Activated CD4-positive, alpha-beta T cell treated with anti-CD3 and anti-CD28 coated beads for 36 hours (primary cell): ENCODE data around the gene SF1. TPM values are rescaled to one million over a fixed set of nuclear protein-coding genes. Genes with fewer than 3 reads are reported as not detected.
A peak's percentile ranks its signal among the peaks of the same experiment; 100 is the strongest.

Source experiments
- ATAC-seq: fragments of 200-7000 bp; cut with Tn5 transposase; one replicate; pipeline ENCODE4 v1.10.0; 2021; ENCODE audit warnings: mild to moderate bottlenecking, moderate library complexity
- CTCF ChIA-PET: fragments of 350-600 bp; sonication (Branson Sonifier 250); formaldehyde crosslinking; loops from one replicate; lab custom pipeline; 2021; ENCODE audit warnings: antibody characterized with exemption; lab: Charles Lee
- POLR2A ChIA-PET: fragments of 350-600 bp; sonication (Branson Sonifier 250); formaldehyde crosslinking; loops from one replicate; lab custom pipeline; 2021; ENCODE audit warnings: antibody characterized with exemption, inconsistent platforms; lab: Charles Lee
- DNase-seq: peaks from one replicate; pipeline ENCODE4 v3.0.0-alpha.2; 2020
- H3K27ac Mint-ChIP-seq: one replicate; pipeline ENCODE4 v1.8.0; 2021; ENCODE audit warnings: mixed read lengths
- H3K27me3 Mint-ChIP-seq: one replicate; pipeline ENCODE4 v1.8.0; 2021; ENCODE audit warnings: mixed read lengths
- H3K36me3 Mint-ChIP-seq: one replicate; pipeline ENCODE4 v1.8.0; 2021; ENCODE audit warnings: low read depth, mixed read lengths
- H3K4me1 Mint-ChIP-seq: one replicate; pipeline ENCODE4 v1.8.0; 2021; ENCODE audit warnings: mixed read lengths
- H3K4me3 Mint-ChIP-seq: one replicate; pipeline ENCODE4 v1.8.0; 2021; ENCODE audit warnings: mild to moderate bottlenecking, moderate library complexity, mixed read lengths
- H3K9me3 Mint-ChIP-seq: one replicate; pipeline ENCODE4 v1.8.0; 2021; ENCODE audit warnings: low read depth, mixed read lengths
- intact Hi-C, 2 experiments: fragments of 100-400 bp; cut with DNase I in 1 of 2; cut with micrococcal nuclease in 1 of 2; formaldehyde crosslinking; loops; one replicate each; pipeline versions ENCODE4 v1.14.2 to v1.15.1; 2022 to 2024; cut with DNase I, micrococcal nuclease
- total RNA-seq, 2 experiments: library from RNA; stranded (reverse); gene quantifications; one replicate each; pipeline ENCODE4 v1.2.3, GENCODE V29; 2021

SF1 gene
- total RNA-seq, 2 experiments from 2014 or later, result 318 to 362 TPM

- ATAC-seq (peak; percentile 50), DNase-seq (peak; percentile 90)
- CTCF ChIA-PET, result interaction anchor here (0.6 to 6.0 kb wide), 7 partner anchors 8 to 541 kb away, joined by 3 to 38 read pairs (median 3); partner anchors contain the start of gene SF1
- H3K4me3 Mint-ChIP-seq, result no peak overlapping the region
- H3K27me3 Mint-ChIP-seq, result no peaks in the 10 kb centered on the region
- H3K27ac Mint-ChIP-seq, result peak overlapping the region; percentile 88
- intact Hi-C loops, result loop anchor here in 1 of 2 experiments (1.0 kb wide), 1 partner anchor 11 kb away; the partner anchor contains the start of gene SF1
- peaks cover 91% of the 10 kb centered on the region for H3K4me1 Mint-ChIP-seq
- H3K9me3 Mint-ChIP-seq, result no peaks in the 10 kb centered on the region
- POLR2A ChIA-PET, result no interaction called here
- peaks cover 90% of the 10 kb centered on the region for H3K36me3 Mint-ChIP-seq
Observed at GRCh38 chr11:64767344-64768299, 10.7 kb downstream of the SF1 start.

DNA sequence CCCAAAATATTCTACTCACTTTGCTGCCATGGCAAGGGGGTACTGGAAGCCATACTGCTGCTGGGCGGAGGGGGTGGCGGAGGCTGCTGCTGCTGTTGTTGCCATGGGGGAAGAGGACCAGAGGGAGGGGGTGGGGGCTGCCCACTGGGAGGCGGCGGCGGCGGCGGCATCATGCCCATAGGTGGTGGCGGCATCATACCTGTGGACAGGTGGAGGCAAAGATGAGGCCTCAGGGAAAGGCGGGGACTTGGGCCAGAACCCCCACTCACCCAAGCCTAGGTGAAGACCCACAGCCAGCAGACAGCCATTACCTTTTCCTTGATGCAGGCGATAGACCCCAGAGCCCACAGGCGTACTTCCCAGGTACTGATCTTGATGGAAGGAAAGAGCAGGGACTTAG is 11.5 kb downstream of the SF1 start:
- H3K9me3 Mint-ChIP-seq, result no peaks in the 10 kb centered on the region
- intact Hi-C loops, result loop anchor here in 1 of 2 experiments (1.0 kb wide), 1 partner anchor 11 kb away; the partner anchor contains the start of gene SF1
- ATAC-seq (no peak), DNase-seq (no peak)
- no peak overlapping the region for H3K4me3 Mint-ChIP-seq
- H3K27ac Mint-ChIP-seq, result peak overlapping the region; percentile 88
- CTCF ChIA-PET, result interaction anchor here (1.1 to 6.0 kb wide), 2 partner anchors 9 to 33 kb away, joined by 3 to 38 read pairs; no protein-coding TSS in a partner anchor
- H3K27me3 Mint-ChIP-seq, result no peaks in the 10 kb centered on the region
- H3K4me1 Mint-ChIP-seq, result peaks cover 91% of the 10 kb centered on the region
- peaks cover 88% of the 10 kb centered on the region for H3K36me3 Mint-ChIP-seq
- POLR2A ChIA-PET, result no interaction called here

GRCh38 chr11:64765851-64766665 is 12.3 kb downstream of the SF1 start:
- peaks cover 89% of the 10 kb centered on the region for H3K4me1 Mint-ChIP-seq
- no peaks in the 10 kb centered on the region for H3K27me3 Mint-ChIP-seq
- peak overlapping the region; percentile 4 for H3K27ac Mint-ChIP-seq
- H3K36me3 Mint-ChIP-seq, result peaks cover 82% of the 10 kb centered on the region
- intact Hi-C loops, result no loop called here
- CTCF ChIA-PET, result interaction anchor here (0.6 to 6.0 kb wide), 2 partner anchors 10 to 314 kb away, joined by 3 to 38 read pairs; no protein-coding TSS in a partner anchor
- no peaks in the 10 kb centered on the region for H3K9me3 Mint-ChIP-seq
- POLR2A ChIA-PET, result interaction anchor here (0.6 kb wide), 1 partner anchor 1497 kb away, joined by 3 read pairs; no protein-coding TSS in a partner anchor
- DNase-seq (no peak), ATAC-seq (no peak)
- no peak overlapping the region for H3K4me3 Mint-ChIP-seq

- no peak for ATAC-seq
- intact Hi-C loops, result no loop called here
- no peak for DNase-seq
- H3K4me3 Mint-ChIP-seq, result peak overlapping the region; percentile 50
- no peaks in the 10 kb centered on the region for H3K27me3 Mint-ChIP-seq
- ChIA-PET POLR2A (interaction anchor here (0.7 to 2.7 kb wide), 3 partner anchors 9 to 131 kb away, joined by 3 to 17 read pairs (median 11); partner anchors contain the start of gene SF1), CTCF (interaction anchor here (0.6 to 6.0 kb wide), 4 partner anchors 10 to 314 kb away, joined by 3 to 38 read pairs (median 4); no protein-coding TSS in a partner anchor)
- peaks cover 76% of the 10 kb centered on the region for H3K36me3 Mint-ChIP-seq
- peak overlapping the region; percentile 81 for H3K27ac Mint-ChIP-seq
- H3K9me3 Mint-ChIP-seq, result no peaks in the 10 kb centered on the region
- H3K4me1 Mint-ChIP-seq, result peaks cover 89% of the 10 kb centered on the region
Observed at GRCh38 chr11:64765291-64765850, 13.0 kb downstream of the SF1 start.

GRCh38 chr11:64764753-64765152 is 13.6 kb downstream of the SF1 start:
- intact Hi-C loops, result no loop called here
- peaks cover 70% of the 10 kb centered on the region for H3K36me3 Mint-ChIP-seq
- H3K4me3 Mint-ChIP-seq, result peak overlapping the region; percentile 50
- peaks cover 90% of the 10 kb centered on the region for H3K4me1 Mint-ChIP-seq
- no peaks in the 10 kb centered on the region for H3K9me3 Mint-ChIP-seq
- peak overlapping the region; percentile 81 for H3K27ac Mint-ChIP-seq
- DNase-seq (no peak), ATAC-seq (no peak)
- H3K27me3 Mint-ChIP-seq, result no peaks in the 10 kb centered on the region
- ChIA-PET CTCF (interaction anchor here (0.9 to 6.0 kb wide), 5 partner anchors 11 to 39 kb away, joined by 3 to 38 read pairs (median 3); partner anchors contain the start of gene MAP4K2), POLR2A (interaction anchor here (0.7 to 3.1 kb wide), 5 partner anchors 10 to 131 kb away, joined by 3 to 17 read pairs (median 11); partner anchors contain the start of gene SF1)

- POLR2A ChIA-PET, result interaction anchor here (1.1 to 3.1 kb wide), 6 partner anchors 8 to 19 kb away, joined by 3 to 17 read pairs (median 12); partner anchors contain the start of gene SF1
- peak overlapping the region; percentile 50 for H3K4me3 Mint-ChIP-seq
- peak; percentile 50 for DNase-seq
- H3K27me3 Mint-ChIP-seq, result no peaks in the 10 kb centered on the region
- peaks cover 64% of the 10 kb centered on the region for H3K36me3 Mint-ChIP-seq
- H3K27ac Mint-ChIP-seq, result peak overlapping the region; percentile 81
- H3K9me3 Mint-ChIP-seq, result no peaks in the 10 kb centered on the region
- CTCF ChIA-PET, result interaction anchor here (0.8 to 6.0 kb wide), 8 partner anchors 7 to 87 kb away, joined by 3 to 38 read pairs (median 5); partner anchors contain the start of genes MAP4K2 and RASGRP2
- H3K4me1 Mint-ChIP-seq, result peaks cover 85% of the 10 kb centered on the region
- intact Hi-C loops, result no loop called here
- ATAC-seq, result no peak
Observed at GRCh38 chr11:64764040-64764611, 14.2 kb downstream of the SF1 start.

GRCh38 chr11:64763526-64764039 is 14.8 kb downstream of the SF1 start:
- intact Hi-C loops, result loop anchor here in 1 of 2 experiments (2.0 kb wide), 2 partner anchors 13 to 19 kb away; partner anchors contain the start of gene RASGRP2
- H3K36me3 Mint-ChIP-seq, result peaks cover 58% of the 10 kb centered on the region
- no peaks in the 10 kb centered on the region for H3K27me3 Mint-ChIP-seq

DNA sequence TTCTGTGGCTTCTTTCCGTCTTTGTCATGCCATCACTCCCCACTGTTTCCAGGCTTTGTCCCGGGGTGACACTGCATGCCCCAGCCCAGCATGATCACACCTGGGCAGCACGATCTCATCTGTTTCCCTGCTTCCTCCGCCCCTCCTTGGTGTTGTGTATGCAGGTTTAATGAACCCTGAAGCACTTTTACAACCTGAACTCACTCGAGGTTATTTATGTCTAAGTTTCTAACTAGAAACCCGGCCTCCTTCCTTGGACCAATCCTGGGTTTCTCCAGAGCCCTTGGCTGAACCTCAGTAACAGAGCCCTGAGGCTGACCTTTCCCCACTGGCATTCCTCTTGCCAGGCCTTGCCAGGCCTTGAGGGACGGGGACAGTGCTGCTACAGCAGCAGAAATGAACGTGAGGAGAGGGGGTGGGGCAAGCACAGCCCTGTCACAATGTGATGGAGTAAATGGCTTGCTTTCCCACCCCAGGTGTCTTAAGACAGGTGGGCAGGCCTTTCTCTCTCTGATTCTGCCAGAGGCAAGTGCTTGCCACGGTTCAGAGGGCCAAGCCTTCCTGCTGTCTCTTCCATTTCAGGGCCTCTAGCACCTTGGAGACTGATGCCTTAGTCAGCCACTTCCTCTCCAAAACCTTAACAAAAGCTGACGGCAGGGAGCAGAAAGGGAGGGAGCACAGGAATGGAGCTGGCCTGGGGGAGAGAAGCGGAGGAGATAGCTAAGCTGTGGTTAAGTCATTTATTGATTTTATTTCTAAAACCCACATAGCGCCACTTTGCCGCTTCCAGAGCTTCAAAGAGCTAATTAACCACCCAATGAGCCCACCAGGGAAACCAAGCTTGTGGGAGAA is 15.4 kb downstream of the SF1 start:
- POLR2A ChIA-PET, result interaction anchor here (1.0 to 3.1 kb wide), 7 partner anchors 10 to 18 kb away, joined by 3 to 17 read pairs (median 12); partner anchors contain the start of gene SF1
- Mint-ChIP-seq H3K27me3 (no peaks in the 10 kb centered on the region), H3K4me3 (no peak overlapping the region), H3K27ac (peak overlapping the region; percentile 81), H3K36me3 (peaks cover 52% of the 10 kb centered on the region), H3K4me1 (peaks cover 73% of the 10 kb centered on the region), H3K9me3 (no peaks in the 10 kb centered on the region)
- intact Hi-C loops, result loop anchor here in 1 of 2 experiments (2.0 kb wide), 2 partner anchors 14 to 18 kb away; partner anchors contain the start of gene RASGRP2
- ATAC-seq (peak; percentile 31), DNase-seq (peak; percentile 34)
- CTCF ChIA-PET, result interaction anchor here (0.6 to 6.0 kb wide), 9 partner anchors 9 to 949 kb away, joined by 3 to 38 read pairs (median 5); partner anchors contain the start of genes KAT5 and RASGRP2

More at GRCh38 chr11:64763526-64764039, 14.8 kb downstream of the SF1 start:
- peak; percentile 8 for ATAC-seq
- H3K27ac Mint-ChIP-seq, result peak overlapping the region; percentile 81
- ChIA-PET CTCF (interaction anchor here (0.8 to 6.0 kb wide), 8 partner anchors 8 to 86 kb away, joined by 3 to 38 read pairs (median 5); partner anchors contain the start of genes MAP4K2 and RASGRP2), POLR2A (interaction anchor here (1.1 to 3.1 kb wide), 6 partner anchors 9 to 19 kb away, joined by 3 to 17 read pairs (median 12); partner anchors contain the start of gene SF1)
- H3K9me3 Mint-ChIP-seq, result no peaks in the 10 kb centered on the region
- DNase-seq, result no peak
- no peak overlapping the region for H3K4me3 Mint-ChIP-seq
- peaks cover 80% of the 10 kb centered on the region for H3K4me1 Mint-ChIP-seq

DNA sequence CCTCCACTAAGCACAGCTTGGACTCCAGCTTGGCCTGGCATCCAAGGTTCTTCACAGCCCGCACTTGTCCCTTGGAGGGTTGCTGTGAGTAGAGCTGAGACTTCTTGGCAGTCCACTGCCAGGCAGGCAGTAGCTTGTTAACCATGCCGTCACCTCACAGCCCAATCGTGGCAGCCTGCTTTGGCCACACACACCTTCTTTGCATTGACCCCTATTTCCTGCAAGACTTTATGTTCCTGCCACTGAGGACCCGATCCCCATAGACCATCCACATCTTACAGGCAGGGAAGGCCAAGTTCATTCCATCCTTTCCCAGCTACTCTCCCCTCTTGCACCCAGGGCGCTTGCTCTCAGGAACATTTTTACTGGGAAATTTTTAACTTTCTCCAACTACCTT is 16.1 kb downstream of the SF1 start:
- no peak for ATAC-seq
- CTCF ChIA-PET, result interaction anchor here (0.6 to 5.1 kb wide), 5 partner anchors 9 to 950 kb away, joined by 3 to 30 read pairs (median 3); partner anchors contain the start of genes KAT5 and RASGRP2
- intact Hi-C loops, result loop anchor here in 1 of 2 experiments (2.0 kb wide), 2 partner anchors 15 to 17 kb away; partner anchors contain the start of gene RASGRP2

More for the DNA sequence above, 16.1 kb downstream of the SF1 start:
- Mint-ChIP-seq H3K4me3 (no peak overlapping the region), H3K9me3 (no peaks in the 10 kb centered on the region), H3K4me1 (peaks cover 67% of the 10 kb centered on the region), H3K27ac (peak overlapping the region; percentile 81), H3K36me3 (peaks cover 45% of the 10 kb centered on the region), H3K27me3 (no peaks in the 10 kb centered on the region)
- POLR2A ChIA-PET, result interaction anchor here (0.6 to 3.1 kb wide), 4 partner anchors 8 to 16 kb away, joined by 3 to 14 read pairs (median 9); partner anchors contain the start of gene SF1
- no peak for DNase-seq
